HG03139 (cell line): Measurements from ENCODE around the gene ASCL2.
"Not testable (repeated sequence)": the region's sequence is repeated elsewhere in the genome, so short reads cannot be mapped to it uniquely, and the experiment has no call there.

Experiments used
- ATAC-seq: cut with Tn5 transposase; IDR thresholded peaks from one replicate; pipeline ENCODE4 v1.9.1; 2021; ENCODE audit not compliant: unreplicated experiment

The ASCL2 gene

GRCh38 chr11:2298795-2299761 is 28.7 kb upstream of the ASCL2 start:
- no peak for ATAC-seq

GRCh38 chr11:2298131-2298794 is 27.9 kb upstream of the ASCL2 start:
- no peak for ATAC-seq

- no peak for ATAC-seq
Observed at GRCh38 chr11:2297623-2298030, 27.2 kb upstream of the ASCL2 start.

GRCh38 chr11:2296913-2297622 is 26.7 kb upstream of the ASCL2 start:
- ATAC-seq = no peak

GRCh38 chr11:2295971-2296912 is 25.9 kb upstream of the ASCL2 start:
- ATAC-seq = no peak

- no peak for ATAC-seq
Observed at GRCh38 chr11:2294926-2295290, 24.5 kb upstream of the ASCL2 start.

GRCh38 chr11:2293984-2294925 is 23.9 kb upstream of the ASCL2 start:
- ATAC-seq = no peak

GRCh38 chr11:2293531-2293971 is 23.2 kb upstream of the ASCL2 start:
- no peak for ATAC-seq

- ATAC-seq = no peak
Observed at GRCh38 chr11:2290351-2290841, 20.0 kb upstream of the ASCL2 start.

GRCh38 chr11:2289859-2290258 is 19.5 kb upstream of the ASCL2 start:
- ATAC-seq = no peak

- no peak for ATAC-seq
Observed at GRCh38 chr11:2289350-2289749, 19.0 kb upstream of the ASCL2 start.

- ATAC-seq = no peak
Observed at GRCh38 chr11:2287091-2287490, 16.7 kb upstream of the ASCL2 start.

- ATAC-seq = not testable (repeated sequence)
Observed at GRCh38 chr11:2286350-2286749, 16.0 kb upstream of the ASCL2 start.

- ATAC-seq = no peak
Observed at GRCh38 chr11:2280208-2280607, 9.8 kb upstream of the ASCL2 start.

GRCh38 chr11:2277933-2278523 is 7.6 kb upstream of the ASCL2 start:
- ATAC-seq = no peak

- no peak for ATAC-seq
Observed at GRCh38 chr11:2277008-2277346, 6.6 kb upstream of the ASCL2 start.

GRCh38 chr11:2276280-2277007 is 6.1 kb upstream of the ASCL2 start:
- ATAC-seq = no peak
